ENCODE measurements around the gene AADACL4.

Gene AADACL4

GRCh38 chr1:12643785-12644184, at the start of gene AADACL4:
TSS of gene AADACL4 (plus strand) at chr1:12644085. CDS start at chr1:12644547, 462 bp downstream.
- DNase-seq (ENCODE audit: low spot score): no peak

- no peak for DNase-seq (ENCODE audit: low spot score)
These were observed 49.4 kb upstream of the AADACL4 start for GRCh38 chr1:12594490-12594889.

- no peak for DNase-seq (ENCODE audit: low spot score)
These were observed 48.7 kb upstream of the AADACL4 start for GRCh38 chr1:12594966-12595756.

- no peak for DNase-seq (ENCODE audit: low spot score)
These were observed 48.2 kb upstream of the AADACL4 start for GRCh38 chr1:12595757-12596006.

GRCh38 chr1:12596007-12596821, 47.7 kb upstream of the AADACL4 start:
- no peak for DNase-seq (ENCODE audit: low spot score)

GRCh38 chr1:12597792-12598191, 46.1 kb upstream of the AADACL4 start:
- no peak for DNase-seq (ENCODE audit: low spot score)

GRCh38 chr1:12598974-12599373, 44.9 kb upstream of the AADACL4 start:
- DNase-seq (ENCODE audit: low spot score): no peak

GRCh38 chr1:12599657-12600056, 44.2 kb upstream of the AADACL4 start:
- no peak for DNase-seq (ENCODE audit: low spot score)

- no peak for DNase-seq (ENCODE audit: low spot score)
These were observed 43.5 kb upstream of the AADACL4 start for GRCh38 chr1:12600335-12600734.

GRCh38 chr1:12600880-12601633, 42.8 kb upstream of the AADACL4 start:
- DNase-seq (ENCODE audit: low spot score): no peak

- DNase-seq (ENCODE audit: low spot score): no peak
These were observed 41.9 kb upstream of the AADACL4 start for GRCh38 chr1:12601700-12602658.

- DNase-seq (ENCODE audit: low spot score): no peak
These were observed 41.2 kb upstream of the AADACL4 start for GRCh38 chr1:12602659-12603024.

GRCh38 chr1:12603224-12603623, 40.7 kb upstream of the AADACL4 start:
- DNase-seq (ENCODE audit: low spot score): no peak

GRCh38 chr1:12604114-12604874, 39.6 kb upstream of the AADACL4 start:
- DNase-seq (ENCODE audit: low spot score): peak; percentile 71

- no peak for DNase-seq (ENCODE audit: low spot score)
These were observed 38.9 kb upstream of the AADACL4 start for GRCh38 chr1:12604986-12605385.

- no peak for DNase-seq (ENCODE audit: low spot score)
These were observed 36.6 kb upstream of the AADACL4 start for GRCh38 chr1:12607263-12607662.

- no peak for DNase-seq (ENCODE audit: low spot score)
These were observed 35.5 kb upstream of the AADACL4 start for GRCh38 chr1:12608311-12608957.

- DNase-seq (ENCODE audit: low spot score): no peak
These were observed 34.3 kb upstream of the AADACL4 start for GRCh38 chr1:12609469-12610003.

- no peak for DNase-seq (ENCODE audit: low spot score)
These were observed 33.5 kb upstream of the AADACL4 start for GRCh38 chr1:12610305-12610935.

- no peak for DNase-seq (ENCODE audit: low spot score)
These were observed 32.9 kb upstream of the AADACL4 start for GRCh38 chr1:12610941-12611340.

All from LoVo (cell line).